ENCODE measurements around the gene TAC4.
A peak's percentile ranks its signal among the peaks of the same experiment; 100 is the strongest.

TAC4 gene

DNA sequence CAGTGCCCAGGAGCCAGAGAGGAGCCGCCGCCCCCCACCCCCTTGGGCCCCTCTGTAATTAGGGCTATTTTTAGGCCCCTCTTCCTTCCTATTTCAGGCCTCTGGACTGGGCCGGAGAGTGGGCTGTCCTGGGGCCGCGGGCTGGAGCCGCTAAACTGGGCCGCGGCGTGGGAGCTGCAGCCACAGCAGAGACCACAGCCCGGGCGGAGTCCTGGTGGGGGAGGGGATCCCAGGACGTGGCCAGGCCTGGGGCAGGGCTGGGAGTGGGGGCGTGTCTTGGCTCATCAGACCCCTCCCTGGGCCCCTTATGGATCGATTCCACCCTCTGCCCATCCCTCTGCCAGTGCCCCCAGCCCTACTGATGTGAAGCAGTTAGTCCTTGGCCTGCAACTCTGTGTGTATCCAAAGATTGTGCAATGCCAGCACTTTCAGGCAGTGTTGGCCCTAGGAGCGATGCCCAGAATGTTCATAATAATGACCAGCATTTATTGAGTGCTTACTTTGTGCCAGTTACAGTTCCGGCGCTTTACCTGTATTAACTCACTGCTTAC lies 15.0 kb upstream of the TAC4 start:
- ATAC-seq (ENCODE audit: insufficient read depth, low read depth) (no peak), DNase-seq (no peak)
- H4K20me1 ChIP-seq (ENCODE audit: insufficient read depth, low read length), result peaks cover 10% of the 10 kb centered on the region
- TF ChIP-seq CTCF (IDR thresholded peaks at IDR 0.05; ENCODE audit: borderline replicate concordance, extremely low read depth, low read length, poor library complexity, severe bottlenecking) (no peak), EZH2 (IDR thresholded peaks at IDR 0.05; ENCODE audit: borderline replicate concordance, low read depth, low read length, severe bottlenecking) (no peak)
- H3K9ac ChIP-seq (ENCODE audit: low read depth, low read length), result no peak overlapping the region
- H3K79me2 ChIP-seq (ENCODE audit: insufficient read depth, low read length), result no peaks in the 10 kb centered on the region
- peaks cover 6% of the 10 kb centered on the region for H3K27me3 ChIP-seq (ENCODE audit: insufficient read depth, low read length, poor library complexity)
- no peak overlapping the region for H3K27ac ChIP-seq (ENCODE audit: low read length)
- no peaks in the 10 kb centered on the region for H3K36me3 ChIP-seq (ENCODE audit: insufficient read depth, low read length)
- H3K4me1 ChIP-seq (ENCODE audit: insufficient read depth, low read length), result no peaks in the 10 kb centered on the region
- no peak overlapping the region for H3K4me2 ChIP-seq (ENCODE audit: insufficient read depth, low read length)
- no peak overlapping the region for H3K4me3 ChIP-seq (ENCODE audit: low read depth in 1 of 2, low read length in 2 of 2)
- H2AFZ ChIP-seq (ENCODE audit: low read depth, low read length), result no peak overlapping the region
- H3K9me3 ChIP-seq (ENCODE audit: insufficient read depth, low read length, severe bottlenecking), result no peaks in the 10 kb centered on the region

DNA sequence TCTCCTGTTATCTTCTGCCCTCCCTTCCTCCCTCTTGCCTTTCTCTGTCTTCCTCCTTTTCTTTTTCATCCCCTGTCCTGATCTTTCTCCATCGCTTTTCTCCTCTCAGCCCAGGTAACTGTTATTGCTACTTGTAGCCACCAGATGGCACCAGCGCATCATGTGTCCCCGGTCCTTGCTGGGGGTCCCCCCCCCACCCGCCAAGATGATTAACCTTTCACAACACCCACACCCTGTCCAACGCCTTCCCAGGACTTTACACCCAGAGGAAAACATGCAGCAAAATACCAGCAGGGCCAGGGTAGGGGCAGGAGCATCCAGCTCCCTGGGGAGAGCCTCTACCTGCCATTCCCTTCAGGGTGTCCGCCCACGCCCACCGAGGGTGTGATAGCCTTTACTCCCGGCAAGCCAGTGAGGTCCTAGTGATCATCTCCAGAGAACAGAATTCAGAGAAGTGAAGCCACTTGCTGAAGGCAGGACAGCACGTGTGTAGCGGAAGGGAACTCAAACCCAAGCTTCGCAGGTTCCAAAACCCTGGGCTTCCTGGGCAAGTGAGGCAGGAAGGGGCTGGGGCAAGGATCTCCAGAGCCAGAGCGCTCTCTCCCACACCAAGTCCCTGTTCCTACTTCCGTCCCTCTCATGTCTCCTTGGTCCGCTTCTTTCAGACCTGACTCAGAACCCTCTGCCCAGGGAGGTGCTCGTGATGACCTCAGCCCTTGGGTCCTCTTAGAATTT lies 13.4 kb upstream of the TAC4 start:
- no peak overlapping the region for H3K9ac ChIP-seq (ENCODE audit: low read depth, low read length)
- no peak overlapping the region for H3K4me2 ChIP-seq (ENCODE audit: insufficient read depth, low read length)
- peak; percentile 62 for ATAC-seq (ENCODE audit: insufficient read depth, low read depth)
- H3K27ac ChIP-seq (ENCODE audit: low read length), result no peak overlapping the region
- no peaks in the 10 kb centered on the region for H3K9me3 ChIP-seq (ENCODE audit: insufficient read depth, low read length, severe bottlenecking)
- H3K4me1 ChIP-seq (ENCODE audit: insufficient read depth, low read length), result no peaks in the 10 kb centered on the region
- peak; percentile 55 for DNase-seq
- peaks cover 10% of the 10 kb centered on the region for H4K20me1 ChIP-seq (ENCODE audit: insufficient read depth, low read length)
- no peaks in the 10 kb centered on the region for H3K36me3 ChIP-seq (ENCODE audit: insufficient read depth, low read length)
- no peaks in the 10 kb centered on the region for H3K79me2 ChIP-seq (ENCODE audit: insufficient read depth, low read length)
- H2AFZ ChIP-seq (ENCODE audit: low read depth, low read length), result no peak overlapping the region
- H3K4me3 ChIP-seq (ENCODE audit: low read depth in 1 of 2, low read length in 2 of 2), result no peak overlapping the region
- peaks cover 4% of the 10 kb centered on the region for H3K27me3 ChIP-seq (ENCODE audit: insufficient read depth, low read length, poor library complexity)
- TF ChIP-seq EZH2 (IDR thresholded peaks at IDR 0.05; ENCODE audit: borderline replicate concordance, low read depth, low read length, severe bottlenecking) (no peak), CTCF (IDR thresholded peaks at IDR 0.05; ENCODE audit: borderline replicate concordance, extremely low read depth, low read length, poor library complexity, severe bottlenecking) (peak; percentile 95)

GRCh38 chr17:49859991-49860953 lies 12.4 kb upstream of the TAC4 start:
- no peak overlapping the region for H3K9ac ChIP-seq (ENCODE audit: low read depth, low read length)
- peaks cover 7% of the 10 kb centered on the region for H3K27me3 ChIP-seq (ENCODE audit: insufficient read depth, low read length, poor library complexity)
- H3K4me3 ChIP-seq (ENCODE audit: low read depth in 1 of 2, low read length in 2 of 2), result no peak overlapping the region
- H3K27ac ChIP-seq (ENCODE audit: low read length), result no peak overlapping the region
- H2AFZ ChIP-seq (ENCODE audit: low read depth, low read length), result no peak overlapping the region
- TF ChIP-seq EZH2 (IDR thresholded peaks at IDR 0.05; ENCODE audit: borderline replicate concordance, low read depth, low read length, severe bottlenecking) (no peak), CTCF (IDR thresholded peaks at IDR 0.05; ENCODE audit: borderline replicate concordance, extremely low read depth, low read length, poor library complexity, severe bottlenecking) (peak; percentile 3)
- H3K4me1 ChIP-seq (ENCODE audit: insufficient read depth, low read length), result no peaks in the 10 kb centered on the region
- H4K20me1 ChIP-seq (ENCODE audit: insufficient read depth, low read length), result peaks cover 10% of the 10 kb centered on the region
- no peak overlapping the region for H3K4me2 ChIP-seq (ENCODE audit: insufficient read depth, low read length)
- H3K79me2 ChIP-seq (ENCODE audit: insufficient read depth, low read length), result no peaks in the 10 kb centered on the region
- H3K36me3 ChIP-seq (ENCODE audit: insufficient read depth, low read length), result no peaks in the 10 kb centered on the region
- ATAC-seq (ENCODE audit: insufficient read depth, low read depth) (0 out of 3 replicates have a peak, but pooled peaks have one; percentile 12), DNase-seq (no peak)
- no peaks in the 10 kb centered on the region for H3K9me3 ChIP-seq (ENCODE audit: insufficient read depth, low read length, severe bottlenecking)
